SK-N-SH treated with all-trans-retinoic acid at 6 μM for 48 hours (cell line): ENCODE measurements around the gene ADM5.

Experiments
- ATAC-seq: fragments of 200-7000 bp; cut with Tn5 transposase; 3 replicates; pipeline ENCODE4 v1.9.1; 2020; ENCODE audit warnings: mild to moderate bottlenecking, moderate library complexity
- CREB5 ChIP-seq: fragments of 250-450 bp; sonication (Bioruptor Pico); IDR thresholded peaks from 2 replicates; pipeline ENCODE4 v1.5.1; 2020; ENCODE audit warnings: low read depth, mild to moderate bottlenecking, moderate library complexity
- CSDC2 ChIP-seq: fragments of 250-450 bp; sonication (Bioruptor Pico); IDR thresholded peaks from 2 replicates; pipeline ENCODE4 v1.5.0; 2020; ENCODE audit warnings: mild to moderate bottlenecking, moderate library complexity
- ESRRG ChIP-seq: fragments of 250-450 bp; sonication (Bioruptor Pico); IDR thresholded peaks from 2 replicates; pipeline ENCODE4 v1.6.1; 2021; ENCODE audit warnings: mild to moderate bottlenecking
- GLIS3 ChIP-seq: fragments of 250-450 bp; sonication (Bioruptor Pico); IDR thresholded peaks from 2 replicates; pipeline ENCODE4 v1.5.0; 2020; ENCODE audit warnings: mild to moderate bottlenecking, moderate library complexity
- ISL1 ChIP-seq: fragments of 250-450 bp; sonication (Bioruptor Pico); IDR thresholded peaks from 2 replicates; pipeline ENCODE4 v2.1.2; 2022; ENCODE audit warnings: mild to moderate bottlenecking, moderate library complexity
- OSR1 ChIP-seq: fragments of 250-450 bp; sonication (Bioruptor Pico); IDR thresholded peaks from 2 replicates; pipeline ENCODE4 v1.8.0; 2022; ENCODE audit warnings: moderate library complexity, mild to moderate bottlenecking, inconsistent platforms
- POU6F1 ChIP-seq: fragments of 250-450 bp; sonication (Bioruptor Pico); IDR thresholded peaks from 2 replicates; pipeline ENCODE4 v1.8.0; 2021; ENCODE audit warnings: low read depth, mild to moderate bottlenecking, moderate library complexity, borderline replicate concordance
- PPARA ChIP-seq: fragments of 250-450 bp; sonication (Bioruptor Pico); IDR thresholded peaks from 2 replicates; pipeline ENCODE4 v1.5.0; 2020; ENCODE audit warnings: mild to moderate bottlenecking, borderline replicate concordance
- SNAI2 ChIP-seq: fragments of 250-450 bp; sonication (Bioruptor Pico); IDR thresholded peaks from 2 replicates; pipeline ENCODE4 v1.5.0; 2020; ENCODE audit warnings: mild to moderate bottlenecking, moderate library complexity
- TCF4 ChIP-seq: fragments of 250-450 bp; sonication (Bioruptor Pico); IDR thresholded peaks from 2 replicates; pipeline ENCODE4 v1.8.0; 2021; ENCODE audit warnings: mild to moderate bottlenecking, moderate library complexity, borderline replicate concordance
- TOX ChIP-seq: fragments of 250-450 bp; sonication (Bioruptor Pico); IDR thresholded peaks from 2 replicates; pipeline ENCODE4 v1.8.0; 2021; ENCODE audit warnings: mild to moderate bottlenecking, moderate library complexity, borderline replicate concordance
- TSHZ2 ChIP-seq: fragments of 250-450 bp; sonication (Bioruptor Pico); IDR thresholded peaks from 2 replicates; pipeline ENCODE4 v1.5.0; 2020; ENCODE audit warnings: mild to moderate bottlenecking, moderate library complexity
- ZC3H10 ChIP-seq: fragments of 250-450 bp; sonication (Bioruptor Pico); IDR thresholded peaks from 2 replicates; pipeline ENCODE4 v1.5.1; 2021; ENCODE audit warnings: mild to moderate bottlenecking, moderate library complexity
- ZFP3 ChIP-seq: fragments of 250-450 bp; sonication (Bioruptor Pico); IDR thresholded peaks from 2 replicates; pipeline ENCODE4 v1.5.0; 2020; ENCODE audit warnings: mild to moderate bottlenecking, moderate library complexity
- ZFP30 ChIP-seq: fragments of 450-650 bp; formaldehyde crosslinking; IDR thresholded peaks from 2 replicates; pipeline ENCODE4 v1.5.0; 2022; ENCODE audit warnings: mild to moderate bottlenecking, moderate library complexity
- ZNF565 ChIP-seq: fragments of 450-650 bp; formaldehyde crosslinking; conservative IDR thresholded peaks from 2 replicates; pipeline ENCODE4 v1.5.0; 2020; ENCODE audit warnings: low read depth, mild to moderate bottlenecking, moderate library complexity
- ZNF70 ChIP-seq: fragments of 450-650 bp; formaldehyde crosslinking; IDR thresholded peaks from 2 replicates; pipeline ENCODE4 v1.5.0; 2020; ENCODE audit warnings: mild to moderate bottlenecking, moderate library complexity
- ZNF8 ChIP-seq: fragments of 450-650 bp; formaldehyde crosslinking; IDR thresholded peaks from 2 replicates; pipeline ENCODE4 v1.5.0; 2020; ENCODE audit warnings: mild to moderate bottlenecking, moderate library complexity

The ADM5 gene

GRCh38 chr19:49646586-49646985 lies 42.8 kb upstream of the ADM5 start (continued):
- TF ChIP-seq ZNF8 (CRISPR knock-in tag) (no peak), ZFP30 (no peak), SNAI2 (CRISPR knock-in tag) (no peak), TSHZ2 (CRISPR knock-in tag) (no peak)
- TF ChIP-seq, all 23 proteins: peak for 0

GRCh38 chr19:49651029-49651819 lies 38.2 kb upstream of the ADM5 start:
- no peak for ATAC-seq
- no peak for TF ChIP-seq TOX (CRISPR knock-in tag)
- no peak for TF ChIP-seq CREB5
- no peak for TF ChIP-seq POU6F1 (CRISPR knock-in tag)
- no peak for TF ChIP-seq ZFP30
- TF ChIP-seq ZNF565 (CRISPR knock-in tag): no peak
- no peak for TF ChIP-seq ESRRG (CRISPR knock-in tag)
- no peak for TF ChIP-seq TCF4 (CRISPR knock-in tag)
- TF ChIP-seq ISL1 (CRISPR knock-in tag): no peak
- TF ChIP-seq ZFP3 (CRISPR knock-in tag): no peak
- TF ChIP-seq PPARA: no peak
- TF ChIP-seq TSHZ2 (CRISPR knock-in tag): no peak
- no peak for TF ChIP-seq OSR1
- TF ChIP-seq, all 23 proteins: peak for 0

GRCh38 chr19:49651820-49652550 lies 37.4 kb upstream of the ADM5 start:
- TF ChIP-seq ESRRG (CRISPR knock-in tag) (no peak), ISL1 (CRISPR knock-in tag) (no peak), ZFP30 (no peak), ZFP3 (CRISPR knock-in tag) (no peak), OSR1 (no peak), ZNF70 (no peak), GLIS3 (CRISPR knock-in tag) (no peak), ZNF8 (CRISPR knock-in tag) (no peak)
- no peak for ATAC-seq

GRCh38 chr19:49652551-49653465 lies 36.6 kb upstream of the ADM5 start:
- ATAC-seq: no peak
- no peak for TF ChIP-seq TSHZ2 (CRISPR knock-in tag)
- TF ChIP-seq ZNF8 (CRISPR knock-in tag): no peak
- TF ChIP-seq CREB5: no peak
- no peak for TF ChIP-seq CSDC2 (CRISPR knock-in tag)
- TF ChIP-seq ZNF565 (CRISPR knock-in tag): no peak
- no peak for TF ChIP-seq TOX (CRISPR knock-in tag)
- TF ChIP-seq ZNF70: no peak
- no peak for TF ChIP-seq ZC3H10 (CRISPR knock-in tag)
